GM19438 (cell line): ENCODE measurements around the gene DAD1.

Source experiments
- ATAC-seq: cut with Tn5 transposase; IDR thresholded peaks from one replicate; pipeline ENCODE4 v1.9.1; 2021; ENCODE audit warnings: low read depth; ENCODE audit not compliant: unreplicated experiment

Gene DAD1

GRCh38 chr14:22539831-22540230 lies 49.2 kb downstream of the DAD1 start:
- ATAC-seq = no peak

- ATAC-seq = no peak
These were observed 50.3 kb downstream of the DAD1 start for GRCh38 chr14:22538671-22539228.

- ATAC-seq = no peak
These were observed 51.4 kb downstream of the DAD1 start for GRCh38 chr14:22537436-22538310.

GRCh38 chr14:22536853-22537338 lies 52.1 kb downstream of the DAD1 start:
- ATAC-seq = peak; percentile 46

- no peak for ATAC-seq
These were observed 53.1 kb downstream of the DAD1 start for GRCh38 chr14:22535916-22536315.

- ATAC-seq = no peak
These were observed 53.9 kb downstream of the DAD1 start for GRCh38 chr14:22535126-22535525.

GRCh38 chr14:22534547-22534946 lies 54.5 kb downstream of the DAD1 start:
- no peak for ATAC-seq

- no peak for ATAC-seq
These were observed 55.2 kb downstream of the DAD1 start for GRCh38 chr14:22533739-22534359.

GRCh38 chr14:22533057-22533704 lies 55.8 kb downstream of the DAD1 start:
- no peak for ATAC-seq

- ATAC-seq = no peak
These were observed 56.5 kb downstream of the DAD1 start for GRCh38 chr14:22532345-22533056.

- peak; percentile 55 for ATAC-seq
These were observed 57.3 kb downstream of the DAD1 start for GRCh38 chr14:22531451-22532344.

- ATAC-seq = no peak
These were observed 58.9 kb downstream of the DAD1 start for GRCh38 chr14:22530127-22530526.

GRCh38 chr14:22526744-22527143 lies 62.3 kb downstream of the DAD1 start:
- ATAC-seq = no peak

- no peak for ATAC-seq
These were observed 62.8 kb downstream of the DAD1 start for GRCh38 chr14:22526218-22526617.

- ATAC-seq = no peak
These were observed 64.3 kb downstream of the DAD1 start for GRCh38 chr14:22524784-22525161.

- no peak for ATAC-seq
These were observed 64.8 kb downstream of the DAD1 start for GRCh38 chr14:22524115-22524783.

- ATAC-seq = no peak
These were observed 65.7 kb downstream of the DAD1 start for GRCh38 chr14:22523283-22523682.

GRCh38 chr14:22522466-22522957 lies 66.5 kb downstream of the DAD1 start:
- ATAC-seq = no peak
